Cerebellar cortex (tissue), 1 donor: ENCODE data around the gene SSTR5.
"Not testable (repeated sequence)": the region's sequence is repeated elsewhere in the genome, so short reads cannot be mapped to it uniquely, and the experiment has no call there.

ENCODE experiments used
- DNase-seq: peaks from one replicate; pipeline ENCODE4 v3.0.0-alpha.2; 2015; ENCODE audit warnings: low spot score

The SSTR5 gene

GRCh38 chr16:1072526-1073261 is at the start of gene SSTR5:
Gene SSTR5 (plus strand): TSS chr16:1072747. CDS start chr16:1078869, 6,122 bp downstream.
- no peak for DNase-seq

- no peak for DNase-seq
Measured at GRCh38 chr16:1024138-1024537, 48.4 kb upstream of the SSTR5 start.

- not testable (repeated sequence) for DNase-seq
Measured at GRCh38 chr16:1025183-1025809, 47.3 kb upstream of the SSTR5 start.

DNA sequence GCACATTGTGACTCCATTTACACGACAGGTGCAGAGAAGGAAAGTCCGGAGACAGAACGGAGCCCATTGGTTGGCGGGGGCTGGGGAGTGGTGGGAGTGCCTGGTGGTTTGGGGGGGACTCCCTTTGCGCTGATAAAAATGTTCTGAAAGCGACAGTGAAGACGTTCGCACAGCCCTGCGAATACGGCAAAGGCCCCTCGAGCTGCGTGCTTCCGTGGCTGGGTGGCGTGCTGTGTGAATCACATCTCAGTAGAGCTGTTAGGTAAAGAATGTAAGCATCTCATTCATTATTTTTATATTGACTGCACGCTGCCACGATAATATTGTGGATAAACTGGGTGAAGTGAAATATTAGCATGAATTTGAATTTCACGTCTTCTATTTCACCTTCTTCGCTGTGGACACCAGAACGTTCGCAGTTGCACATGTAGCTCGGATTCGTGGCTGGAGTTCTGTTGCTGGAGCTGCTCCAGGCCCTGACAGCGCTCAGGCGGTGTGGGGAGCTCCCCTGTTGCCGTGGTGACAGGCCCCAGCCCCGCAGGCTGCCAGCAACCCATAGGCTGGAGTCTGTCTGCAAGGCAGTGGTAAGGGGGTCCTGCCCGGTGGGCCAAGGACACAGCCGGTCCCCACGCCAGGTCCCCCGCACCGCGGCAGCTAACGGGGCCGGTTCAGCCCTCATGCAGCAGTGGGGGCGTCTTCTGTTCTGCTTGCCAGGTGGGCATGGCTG is 46.3 kb upstream of the SSTR5 start:
- DNase-seq: peak; percentile 65

GRCh38 chr16:1026784-1027500 is 45.6 kb upstream of the SSTR5 start:
- DNase-seq: no peak

DNA sequence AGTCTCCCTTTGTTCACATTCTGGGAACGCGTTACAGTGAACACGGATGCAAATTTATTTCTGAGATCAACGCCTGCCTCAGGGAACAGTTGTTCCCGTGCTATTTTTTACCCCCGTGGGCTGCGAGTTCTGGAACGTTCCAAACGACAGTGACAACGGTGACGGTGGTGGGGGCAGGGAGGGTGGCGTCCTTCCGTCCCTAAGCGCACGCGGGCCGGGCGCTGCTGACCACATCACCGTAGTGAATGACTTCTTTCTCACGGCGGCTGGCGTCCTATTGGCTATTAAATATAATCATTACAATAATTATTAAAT is 45.1 kb upstream of the SSTR5 start:
- DNase-seq: no peak

DNA sequence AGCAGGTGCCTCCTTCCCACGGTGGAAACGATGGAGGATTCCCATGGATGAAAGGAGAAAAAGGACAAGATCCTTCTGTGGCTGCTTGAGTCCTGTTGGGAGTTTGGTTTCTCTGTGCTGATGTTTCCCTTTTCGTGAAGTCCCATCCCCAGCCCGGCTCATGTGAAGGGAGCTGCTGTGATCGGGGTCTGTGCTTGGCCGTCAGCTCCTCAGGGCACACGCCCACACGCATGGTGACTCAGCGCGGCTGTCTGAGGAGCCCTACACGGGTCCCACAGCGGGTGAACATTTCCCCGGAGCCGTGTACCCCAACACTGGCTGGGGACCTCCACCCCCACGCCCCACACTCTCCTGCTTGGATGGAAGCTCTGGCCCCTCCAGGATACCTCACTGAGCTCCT is 44.5 kb upstream of the SSTR5 start:
- no peak for DNase-seq

- no peak for DNase-seq
Measured at GRCh38 chr16:1028524-1029258, 43.9 kb upstream of the SSTR5 start.

DNA sequence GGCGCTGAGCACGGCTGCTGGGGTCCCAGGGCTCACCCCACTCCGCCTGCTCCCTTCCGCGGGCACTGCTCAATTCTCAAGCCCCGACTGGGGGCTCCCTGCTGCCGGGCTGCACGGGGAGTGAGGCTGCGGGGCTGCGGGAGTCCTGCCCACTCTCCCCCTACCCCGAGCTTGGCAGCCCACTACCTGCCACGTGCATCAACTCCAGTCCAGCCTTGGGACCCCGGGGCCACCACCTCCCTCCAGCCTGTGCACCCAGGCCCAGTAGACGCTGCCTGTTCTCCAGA is 43.3 kb upstream of the SSTR5 start:
- DNase-seq: no peak

DNA sequence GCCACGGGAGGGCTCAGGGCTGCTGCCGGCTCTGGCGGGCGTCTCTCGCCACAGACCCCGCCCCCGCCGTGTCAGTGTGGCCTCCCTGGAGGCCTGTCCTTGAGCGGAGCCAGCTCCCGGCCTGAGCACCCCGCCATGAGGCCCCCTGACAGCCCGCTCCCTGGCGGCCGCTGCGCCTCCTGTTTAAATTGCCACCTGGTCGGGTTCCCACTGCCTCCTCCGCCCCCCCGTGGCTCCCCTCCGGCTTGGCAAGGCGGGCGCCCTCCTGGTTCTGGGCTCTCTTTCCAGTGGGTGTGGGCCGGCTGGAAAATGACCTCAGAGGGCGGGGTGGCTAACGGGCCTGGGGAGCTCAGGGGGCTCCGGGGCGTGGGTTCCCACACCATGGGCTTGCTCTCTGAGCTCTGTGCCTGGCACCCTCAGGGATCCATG is 42.1 kb upstream of the SSTR5 start:
- DNase-seq: no peak

DNA sequence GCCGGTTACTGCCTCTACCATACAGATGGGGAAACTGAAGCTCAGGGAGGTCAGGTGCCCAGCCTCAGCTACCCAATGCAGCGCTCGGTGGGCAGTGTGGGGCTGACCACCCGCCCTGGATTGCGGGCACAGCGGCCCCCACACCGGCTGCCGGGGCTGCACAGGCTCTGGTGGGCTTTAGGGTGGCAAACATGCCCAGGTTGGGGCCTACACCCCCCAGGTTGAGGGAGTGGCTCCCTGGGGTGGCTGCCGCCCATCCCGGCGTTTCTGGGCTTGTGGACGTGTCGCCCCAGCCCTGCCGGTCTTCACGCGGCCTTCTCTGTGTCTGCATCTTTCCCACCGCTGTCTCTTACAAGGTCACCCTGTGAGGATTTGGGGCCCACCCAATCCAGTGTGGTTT is 40.9 kb upstream of the SSTR5 start:
- no peak for DNase-seq

DNA sequence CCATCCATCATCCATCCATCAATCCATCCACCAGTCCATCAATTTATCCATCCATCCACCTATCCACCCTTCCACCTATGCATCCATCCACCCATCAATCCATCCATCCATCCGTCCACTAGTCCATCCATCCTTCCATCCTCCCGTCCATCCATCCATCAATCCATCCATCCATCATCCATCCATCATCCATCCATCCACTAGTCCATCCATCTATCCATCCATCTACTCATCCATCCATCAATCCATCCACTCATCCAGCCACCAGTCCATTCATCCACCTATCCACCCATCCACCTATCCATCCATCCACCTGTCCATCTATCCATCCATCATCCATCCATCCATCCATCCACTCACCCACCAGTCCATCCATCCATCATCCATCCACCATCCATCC is 39.9 kb upstream of the SSTR5 start:
- no peak for DNase-seq

GRCh38 chr16:1033128-1033679 is 39.3 kb upstream of the SSTR5 start:
- DNase-seq: no peak

DNA sequence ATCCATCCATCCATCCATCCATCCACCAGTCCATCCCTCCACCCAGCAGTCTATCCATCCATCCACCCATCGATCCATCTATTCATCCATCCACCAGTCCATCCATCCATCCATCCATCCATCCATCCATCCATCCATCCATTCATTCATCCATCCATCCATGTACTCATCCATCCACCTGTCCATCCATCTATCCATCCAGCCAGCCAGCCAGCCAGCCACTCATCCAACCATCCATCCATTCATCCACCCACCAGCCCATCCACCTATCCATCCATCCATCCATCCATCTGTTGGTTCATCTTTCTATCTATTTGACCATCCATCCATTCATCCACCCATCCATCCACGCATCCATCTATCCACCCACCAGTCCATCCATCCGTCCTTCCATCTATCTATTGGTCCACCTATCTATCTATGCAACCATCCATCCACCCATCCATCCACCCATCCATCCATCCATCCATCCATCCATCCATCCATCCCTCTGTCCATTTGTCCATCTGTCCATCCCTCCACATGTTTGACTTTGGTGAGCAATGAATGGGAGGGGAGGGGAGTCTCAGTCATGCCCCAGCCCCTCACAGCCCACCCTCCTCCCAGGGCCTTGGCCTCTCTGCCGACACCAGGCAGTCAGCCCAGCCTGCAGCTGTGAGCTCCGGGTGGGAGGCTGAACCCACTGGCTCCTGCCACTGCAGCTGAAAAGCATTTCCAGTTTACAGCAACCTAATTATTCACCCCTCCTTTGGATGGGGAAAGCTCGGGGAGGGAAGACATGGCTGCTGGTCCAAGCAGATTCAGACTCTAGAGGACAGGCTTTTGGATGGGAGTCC is 38.1 kb upstream of the SSTR5 start:
- no peak for DNase-seq

- DNase-seq: no peak
Measured at GRCh38 chr16:1035066-1035415, 37.5 kb upstream of the SSTR5 start.

DNA sequence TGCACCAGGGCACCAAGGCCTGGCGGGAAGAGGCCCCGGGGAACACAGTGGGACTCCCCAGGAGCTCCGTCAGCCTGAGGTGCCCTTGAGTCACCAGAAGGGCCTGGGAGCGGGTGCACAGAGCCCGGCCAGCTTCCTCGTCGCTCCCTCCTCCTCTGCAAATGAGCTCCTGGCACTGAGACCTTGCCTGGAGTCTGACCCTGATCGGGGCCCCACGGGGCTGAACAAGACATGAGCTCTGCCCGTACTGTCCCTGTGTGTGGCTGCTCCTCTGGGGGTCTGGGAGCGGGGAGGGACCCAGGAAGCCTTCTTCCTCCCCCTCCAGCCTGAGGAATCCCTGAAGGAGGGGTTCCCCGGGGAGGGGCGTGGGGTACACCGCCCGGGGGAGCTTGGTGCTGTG is 36.4 kb upstream of the SSTR5 start:
- DNase-seq: no peak

GRCh38 chr16:1036726-1037393 is 35.7 kb upstream of the SSTR5 start:
- no peak for DNase-seq

GRCh38 chr16:1037394-1038257 is 34.9 kb upstream of the SSTR5 start:
- no peak for DNase-seq

GRCh38 chr16:1038932-1039331 is 33.6 kb upstream of the SSTR5 start:
- DNase-seq: no peak

GRCh38 chr16:1039762-1040161 is 32.8 kb upstream of the SSTR5 start:
- no peak for DNase-seq
